Uterus (tissue), 4 donors: ENCODE results near the gene FHIT. TPM values are rescaled to one million over a fixed set of nuclear protein-coding genes. Genes with fewer than 3 reads are reported as not detected.

Experiments used
- DNase-seq, 2 donors: peaks; one replicate each; pipeline ENCODE4 v3.0.0-alpha.2; 2019 to 2020
- H3K27ac ChIP-seq, 2 donors: fragments of 200-600 bp; sonication (generic); 1 replicate in 1 of 2; 2 replicates in 1 of 2; pipeline ENCODE4 v1.5.1; 2016 to 2018
- H3K27me3 ChIP-seq, 2 donors: fragments of 200-600 bp; sonication (generic); one replicate each; pipeline ENCODE4 v1.5.1; 2018 to 2019; ENCODE audit warnings: control low read depth in 1 of 2
- H3K36me3 ChIP-seq, 2 donors: fragments of 200-600 bp; sonication (generic); one replicate each; pipeline ENCODE4 v1.5.1; 2019; ENCODE audit warnings: control low read depth in 1 of 2
- H3K4me1 ChIP-seq, 2 donors: fragments of 200-600 bp; sonication (generic); one replicate each; pipeline ENCODE4 v1.5.1; 2018 to 2019; ENCODE audit warnings: control low read depth in 1 of 2
- H3K4me3 ChIP-seq, 2 donors: fragments of 200-600 bp; sonication (generic); 1 replicate in 1 of 2; 2 replicates in 1 of 2; pipeline ENCODE4 v1.5.1; 2018 to 2019; ENCODE audit warnings: mild to moderate bottlenecking in 1 of 2
- H3K9me3 ChIP-seq, 2 donors: fragments of 200-600 bp; sonication (generic); one replicate each; pipeline ENCODE4 v1.5.1; 2019; ENCODE audit warnings: control low read depth in 1 of 2
- CTCF ChIP-seq, 4 experiments: fragments of 200-600 bp in 2 of 4; fragments of 450-650 bp in 2 of 4; sonication (generic) in 2 of 4; IDR thresholded peaks; one replicate each; pipeline ENCODE4 v1.5.1; 2016 to 2019; ENCODE audit warnings: antibody characterized with exemption in 4 of 4, mild to moderate bottlenecking in 2 of 4, moderate library complexity in 1 of 4
- POLR2A ChIP-seq, 2 donors: fragments of 450-650 bp; IDR thresholded peaks; one replicate each; pipeline ENCODE4 v1.6.1; 2016; ENCODE audit warnings: antibody characterized with exemption in 2 of 2, mild to moderate bottlenecking in 1 of 2, moderate library complexity in 1 of 2
- intact Hi-C: fragments of 100-400 bp; cut with DNase I; formaldehyde crosslinking; loops from one replicate; pipeline ENCODE4 v1.15.1; 2023; ENCODE audit warnings: low total_unique reads
- total RNA-seq, 4 donors: library from RNA; depleted of rRNA in 3 of 4; stranded (reverse); fragments of >200 nt in 3 of 4; gene quantifications; one replicate each; pipeline versions ENCODE4 v1.1.0 to v1.2.4, GENCODE V29; 2014 to 2023
- donor health status: DM: yes; HTN: yes; CAD: no.

FHIT gene
- total RNA-seq, 4 donors from 2014 or later: 1.3 to 15.2 (median 7.3) TPM

- H3K4me1 ChIP-seq: no peaks in the 10 kb centered on the region
- intact Hi-C loops: no loop called here
- no peaks in the 10 kb centered on the region for H3K9me3 ChIP-seq
- no peak for TF ChIP-seq CTCF (IDR thresholded peaks at IDR 0.05)
- no peak for TF ChIP-seq POLR2A (IDR thresholded peaks at IDR 0.05)
- no peak overlapping the region for H3K4me3 ChIP-seq
- no peak for DNase-seq
- no peaks in the 10 kb centered on the region for H3K36me3 ChIP-seq
- no peak overlapping the region for H3K27ac ChIP-seq
- H3K27me3 ChIP-seq: no peaks in the 10 kb centered on the region
Observed at GRCh38 chr3:60413551-60413950, 837.7 kb downstream of the FHIT start.

- Histone ChIP-seq H3K36me3 (no peaks in the 10 kb centered on the region), H3K27ac (no peak overlapping the region), H3K9me3 (no peaks in the 10 kb centered on the region), H3K4me3 (no peak overlapping the region), H3K27me3 (no peaks in the 10 kb centered on the region), H3K4me1 (no peaks in the 10 kb centered on the region)
- intact Hi-C loops: no loop called here
- no peak for TF ChIP-seq CTCF (IDR thresholded peaks at IDR 0.05)
- no peak for TF ChIP-seq POLR2A (IDR thresholded peaks at IDR 0.05)
- no peak for DNase-seq
Observed at GRCh38 chr3:60403866-60404265, 847.4 kb downstream of the FHIT start.

- H3K27ac ChIP-seq: no peak overlapping the region
- H3K4me1 ChIP-seq: no peaks in the 10 kb centered on the region
- intact Hi-C loops: no loop called here
- H3K4me3 ChIP-seq: no peak overlapping the region
- H3K36me3 ChIP-seq: no peaks in the 10 kb centered on the region
- DNase-seq: no peak
- H3K9me3 ChIP-seq: no peaks in the 10 kb centered on the region
- H3K27me3 ChIP-seq: no peaks in the 10 kb centered on the region
- TF ChIP-seq CTCF (IDR thresholded peaks at IDR 0.05): no peak
- no peak for TF ChIP-seq POLR2A (IDR thresholded peaks at IDR 0.05)
Observed at GRCh38 chr3:60402931-60403330, 848.3 kb downstream of the FHIT start.

GRCh38 chr3:60399861-60400845, 851.1 kb downstream of the FHIT start:
- intact Hi-C loops: no loop called here
- no peak overlapping the region for H3K27ac ChIP-seq
- DNase-seq: no peak
- no peaks in the 10 kb centered on the region for H3K9me3 ChIP-seq
- no peaks in the 10 kb centered on the region for H3K27me3 ChIP-seq
- no peaks in the 10 kb centered on the region for H3K36me3 ChIP-seq
- H3K4me1 ChIP-seq: no peaks in the 10 kb centered on the region
- TF ChIP-seq POLR2A (IDR thresholded peaks at IDR 0.05) (no peak), CTCF (IDR thresholded peaks at IDR 0.05) (no peak)
- no peak overlapping the region for H3K4me3 ChIP-seq

- no peak for DNase-seq
- no peak overlapping the region for H3K27ac ChIP-seq
- H3K4me1 ChIP-seq: no peaks in the 10 kb centered on the region
- H3K9me3 ChIP-seq: no peaks in the 10 kb centered on the region
- no peak for TF ChIP-seq CTCF (IDR thresholded peaks at IDR 0.05)
- no peak for TF ChIP-seq POLR2A (IDR thresholded peaks at IDR 0.05)
- H3K4me3 ChIP-seq: no peak overlapping the region
- no peaks in the 10 kb centered on the region for H3K27me3 ChIP-seq
- no peaks in the 10 kb centered on the region for H3K36me3 ChIP-seq
- intact Hi-C loops: no loop called here
Observed at GRCh38 chr3:60399292-60399691, 852.0 kb downstream of the FHIT start.
